Stimulated activated CD8-positive, alpha-beta memory T cell treated with anti-CD3 and anti-CD28 coated beads, Interleukin-2, amount 100 ng/mL, for 48 hours (primary cell): ENCODE data around the gene SEC61A2.
"Not testable (repeated sequence)": the region's sequence is repeated elsewhere in the genome, so short reads cannot be mapped to it uniquely, and the experiment has no call there.

ENCODE experiments used
- DNase-seq, 2 donors: peaks; one replicate each; pipeline ENCODE4 v3.0.0-alpha.2; 2020; ENCODE audit warnings: low read depth in 2 of 2

The SEC61A2 gene

DNA sequence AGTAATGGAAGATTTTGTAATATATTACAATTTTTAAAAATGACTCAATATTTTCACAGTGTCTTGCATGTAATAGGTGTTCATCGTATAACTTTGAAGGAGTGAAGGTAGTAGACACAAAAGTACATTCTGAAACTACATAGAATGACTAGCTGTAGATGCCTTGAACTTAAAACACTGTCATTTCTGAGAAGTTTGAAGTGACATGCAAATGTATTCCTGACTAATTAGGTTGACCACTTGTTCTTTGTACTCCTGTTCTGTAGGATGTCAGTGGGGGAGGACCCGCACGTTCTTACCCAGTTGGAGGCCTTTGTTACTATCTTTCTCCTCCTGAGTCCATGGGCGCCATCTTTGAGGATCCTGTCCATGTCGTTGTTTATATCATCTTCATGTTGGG, 31.2 kb downstream of the SEC61A2 start:
- no peak for DNase-seq

DNA sequence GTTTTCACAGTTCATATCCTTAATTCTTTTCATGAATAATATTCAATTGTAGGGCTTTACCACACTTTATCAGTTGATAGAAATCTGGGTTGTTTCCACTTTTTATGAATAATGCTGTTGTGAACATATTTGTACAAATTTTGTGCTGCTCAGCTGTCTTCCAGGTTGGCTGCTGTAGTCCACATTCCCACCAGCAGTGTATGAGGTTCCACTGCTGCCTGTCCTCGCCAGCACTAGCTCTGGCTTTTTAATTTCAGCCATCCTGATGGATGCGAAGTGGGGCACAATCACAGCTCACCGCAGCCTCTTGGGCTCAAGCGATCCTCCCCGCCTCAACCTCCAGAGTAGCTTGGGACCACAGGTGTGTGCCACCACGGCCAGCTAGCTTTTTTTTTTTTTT, 33.5 kb downstream of the SEC61A2 start:
- DNase-seq, result no peak

DNA sequence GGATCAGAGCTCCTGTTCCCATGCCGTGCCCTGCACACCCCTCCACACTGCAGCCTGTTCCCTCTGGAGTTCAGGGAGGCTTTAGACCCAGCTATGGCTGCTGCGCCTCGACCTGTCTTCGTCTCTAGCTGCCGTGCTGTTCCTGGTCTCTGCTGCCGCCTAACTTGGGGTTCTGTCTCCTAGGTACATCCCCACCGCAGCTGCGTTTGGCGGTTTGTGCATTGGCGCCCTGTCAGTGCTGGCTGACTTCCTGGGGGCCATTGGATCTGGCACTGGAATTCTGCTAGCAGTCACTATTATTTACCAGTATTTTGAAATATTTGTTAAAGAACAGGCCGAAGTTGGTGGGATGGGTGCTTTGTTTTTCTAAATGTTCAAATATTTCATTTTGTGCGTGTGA, 34.6 kb downstream of the SEC61A2 start:
- no peak for DNase-seq

DNA sequence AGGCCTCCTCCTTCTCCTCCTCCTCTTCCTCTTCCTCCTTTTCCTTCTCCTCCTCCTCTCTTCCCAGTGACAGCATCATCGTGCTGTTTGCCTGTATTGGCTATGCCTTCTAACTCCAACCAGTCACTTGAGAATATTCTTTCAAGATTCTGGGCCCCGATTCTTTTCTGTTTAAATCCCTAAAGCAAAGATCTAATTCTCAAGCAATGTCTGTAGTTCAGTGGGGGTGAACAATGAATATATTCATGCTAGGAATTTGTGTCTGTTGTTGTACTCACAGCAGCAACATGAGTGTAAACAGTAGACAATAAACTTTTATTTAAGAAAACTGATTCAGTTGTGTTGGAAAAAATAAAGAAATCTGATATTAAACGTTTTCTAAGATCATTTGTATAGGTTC, 35.6 kb downstream of the SEC61A2 start:
- no peak for DNase-seq

DNA sequence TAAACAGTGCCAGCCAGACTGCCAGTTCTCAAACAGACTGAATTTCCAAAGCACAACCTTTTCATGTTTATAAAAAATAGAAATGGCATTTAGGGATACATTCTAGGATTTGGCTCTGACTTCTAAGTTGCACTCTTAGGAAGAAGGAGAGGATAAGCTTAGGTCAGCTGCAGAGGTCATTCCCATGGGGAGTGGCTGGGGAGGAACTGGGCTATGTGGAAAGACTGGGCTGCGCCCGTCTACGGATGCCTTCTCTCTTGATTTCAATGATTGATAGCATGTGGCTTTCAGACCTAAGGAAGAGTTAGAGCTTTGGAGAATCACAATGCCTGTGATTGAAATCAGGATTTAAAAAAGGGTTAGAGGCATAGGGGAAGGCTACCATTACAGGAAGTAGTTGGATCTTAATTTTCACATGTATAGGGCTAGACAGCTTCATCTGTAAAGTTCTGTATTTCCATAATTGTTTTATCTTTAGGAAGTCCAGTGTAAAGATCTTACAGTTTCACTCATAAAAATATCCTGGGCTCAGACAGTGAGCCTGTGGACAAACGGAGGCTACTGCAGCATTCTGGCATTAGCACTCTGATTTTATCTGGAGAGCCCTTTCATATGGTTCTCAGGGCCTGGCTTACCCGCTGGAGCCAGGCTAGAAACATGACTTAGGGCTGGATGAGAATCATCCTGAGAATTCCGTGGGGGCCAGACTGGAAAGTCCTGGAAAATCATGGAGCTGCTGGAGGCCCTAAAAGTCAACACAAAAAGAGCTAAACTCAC, 36.7 kb downstream of the SEC61A2 start:
- DNase-seq, result no peak

DNA sequence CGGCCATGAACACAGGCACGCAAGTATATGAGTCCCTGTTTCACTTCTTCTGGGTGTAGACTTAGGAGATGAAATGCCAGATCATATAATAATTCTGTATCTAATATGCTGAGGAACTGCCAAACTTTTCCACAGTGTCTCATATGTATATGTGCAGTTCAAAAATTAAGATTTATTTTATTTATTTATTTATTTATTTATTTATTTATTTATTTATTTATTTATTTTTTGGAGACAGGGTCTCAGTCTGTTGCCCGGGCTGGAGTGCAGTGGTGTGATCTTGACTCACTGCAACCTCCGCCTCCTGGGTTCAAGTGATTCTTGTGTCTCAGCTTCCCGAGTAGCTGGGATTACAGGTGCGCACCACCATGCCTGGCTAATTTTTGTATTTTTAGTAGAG, 42.0 kb downstream of the SEC61A2 start:
- DNase-seq, result not testable (repeated sequence)

DNA sequence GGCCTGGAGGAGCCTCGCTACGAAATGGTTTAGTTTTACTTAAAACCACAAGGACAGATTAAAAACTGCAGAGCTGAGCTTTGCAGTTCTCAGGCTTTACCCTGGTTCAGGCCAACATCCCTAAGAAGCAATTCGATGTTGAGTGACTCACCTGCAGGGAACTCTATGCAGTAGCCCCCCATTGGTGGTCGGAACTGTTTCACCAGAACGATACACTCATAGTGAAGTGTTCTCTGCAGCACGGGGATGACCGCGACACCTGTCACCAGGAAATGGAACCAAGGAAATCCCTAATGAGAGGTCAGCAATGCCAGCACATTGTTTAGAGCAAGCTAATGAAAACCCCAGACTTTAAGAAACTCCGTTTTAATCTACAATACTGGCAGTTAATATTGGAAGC, 48.2 kb downstream of the SEC61A2 start:
- no peak for DNase-seq

DNA sequence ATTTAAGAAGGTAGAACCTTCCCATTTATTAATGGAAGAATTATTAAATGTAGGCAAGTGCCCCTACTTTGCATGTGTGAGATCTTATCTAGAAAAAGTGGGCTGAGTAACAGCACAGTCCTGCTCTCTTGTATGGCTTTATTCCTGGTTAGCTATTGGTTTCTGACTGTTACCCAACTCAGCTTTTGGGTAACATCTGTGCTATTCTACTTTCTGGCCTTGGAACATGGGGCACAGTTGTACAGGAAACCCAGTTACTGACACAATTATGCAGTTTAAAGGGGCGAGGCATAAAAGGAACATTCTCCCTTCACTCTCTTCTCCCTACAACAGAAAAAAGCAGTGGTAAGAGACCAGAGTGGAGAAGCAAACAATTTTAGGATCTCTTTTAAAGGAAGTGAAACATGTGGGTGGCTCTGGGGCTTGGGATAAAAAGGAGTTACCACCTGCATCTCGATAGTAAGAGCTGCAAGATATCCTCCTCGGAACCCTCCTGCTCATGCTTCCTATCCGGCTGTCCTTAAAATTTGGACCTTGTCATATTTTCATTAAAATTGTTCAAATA, 50.2 kb downstream of the SEC61A2 start:
- DNase-seq, result no peak

DNA sequence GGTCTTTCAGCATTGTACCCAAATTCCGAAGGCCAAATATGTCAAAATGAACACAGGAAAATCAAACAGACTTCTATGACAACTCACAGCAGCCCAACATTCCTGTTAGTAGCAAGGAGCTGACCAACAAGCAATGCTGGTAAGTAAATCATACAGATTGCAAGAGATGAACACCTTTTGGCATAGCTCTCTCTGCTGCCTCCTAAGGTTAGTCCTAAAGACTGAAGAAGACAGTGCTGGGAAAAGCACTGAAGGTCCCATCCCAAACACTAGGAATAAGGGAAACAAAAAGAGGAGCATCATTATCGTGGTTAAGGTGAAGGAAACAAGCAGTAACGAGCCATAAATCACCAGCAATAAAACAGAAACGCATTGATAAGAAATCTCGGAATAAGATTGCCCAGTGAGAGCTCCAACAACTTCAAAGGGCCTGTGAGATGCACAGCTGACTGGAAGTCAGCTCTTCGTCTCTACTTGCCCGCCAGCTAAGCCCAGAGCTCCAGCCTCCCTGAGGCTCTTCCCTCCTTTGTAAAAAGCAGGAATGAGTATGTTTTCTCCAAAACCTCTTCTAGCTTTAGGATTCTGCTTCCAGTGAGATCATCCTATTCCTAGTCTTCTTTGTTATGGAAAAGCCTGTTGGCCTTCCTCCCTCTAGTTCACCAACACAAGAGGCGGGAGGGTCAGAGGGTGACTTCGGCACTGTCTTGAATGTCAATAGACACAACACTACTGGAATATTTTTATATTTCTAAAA, 50.9 kb downstream of the SEC61A2 start:
- no peak for DNase-seq

DNA sequence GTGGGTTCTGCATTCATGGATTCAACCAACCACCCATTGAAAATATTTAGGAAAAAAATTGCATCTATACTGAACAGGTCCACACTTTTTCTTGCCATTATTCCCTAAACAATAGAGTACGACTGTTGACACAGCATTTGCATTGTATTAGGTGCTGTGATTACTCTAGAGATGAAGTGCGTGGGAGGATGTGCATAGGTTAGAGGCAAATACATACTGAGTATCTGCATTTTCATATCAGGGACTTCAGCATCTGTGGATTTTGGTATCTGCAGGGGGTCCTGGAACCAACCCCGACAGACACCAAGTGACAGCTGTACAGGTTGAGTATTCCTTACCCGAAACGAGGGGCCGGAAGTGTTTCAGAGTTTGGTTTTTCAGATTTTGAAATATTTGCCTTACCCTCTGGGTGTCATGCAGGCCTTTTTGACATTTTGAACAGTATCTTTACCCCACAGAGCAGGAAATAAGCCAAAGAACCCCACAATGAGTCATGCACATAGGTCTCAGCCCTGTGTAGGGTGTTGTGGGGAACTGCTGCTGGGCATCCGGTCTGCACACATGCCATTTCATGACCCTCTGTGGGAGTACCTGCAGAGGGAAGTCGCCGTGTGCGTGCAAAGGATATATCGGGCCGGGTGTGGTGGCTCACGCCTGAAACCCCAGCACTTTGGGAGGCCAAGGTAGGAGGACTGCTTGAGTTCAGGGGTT, 51.7 kb downstream of the SEC61A2 start:
- DNase-seq, result peak; percentile 50 to 57

DNA sequence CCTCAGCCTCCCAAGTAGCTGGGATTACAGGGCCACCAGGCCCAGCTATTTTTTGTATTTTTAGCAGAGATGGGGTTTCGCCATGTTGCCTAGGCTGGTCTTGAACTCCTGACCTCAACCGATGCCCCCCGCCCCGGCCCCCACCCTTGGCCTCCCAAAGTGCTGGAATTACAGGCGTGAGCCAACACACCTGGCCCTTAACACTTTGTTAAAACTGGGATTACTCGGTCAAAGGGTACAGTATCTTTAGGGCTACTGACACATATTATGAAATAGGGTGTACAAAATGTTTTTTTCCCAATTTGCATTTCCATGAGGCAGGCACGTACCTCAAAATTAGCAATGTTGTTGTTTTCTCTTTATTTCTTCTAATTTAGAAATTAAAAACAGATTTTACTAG, 54.7 kb downstream of the SEC61A2 start:
- DNase-seq, result no peak

DNA sequence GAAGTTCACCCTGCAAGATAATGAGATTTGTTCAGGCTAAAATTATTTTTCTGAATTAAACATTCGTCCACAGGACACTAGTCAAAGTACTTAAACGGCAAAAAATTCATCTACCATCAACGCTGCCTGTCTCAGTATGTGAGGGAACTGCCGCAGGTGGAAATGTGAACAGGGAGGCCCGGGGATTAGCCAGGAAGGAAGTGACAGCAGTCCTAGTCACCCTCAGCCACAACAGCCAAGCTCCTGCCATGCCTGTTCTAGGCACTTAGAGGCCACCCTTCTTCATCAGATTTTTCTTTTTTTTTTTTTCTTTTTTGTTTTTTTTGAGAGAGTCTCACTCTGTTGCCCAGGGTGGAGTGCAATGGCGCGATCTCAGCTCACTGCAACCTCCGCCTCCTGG, 56.8 kb downstream of the SEC61A2 start:
- DNase-seq, result no peak

DNA sequence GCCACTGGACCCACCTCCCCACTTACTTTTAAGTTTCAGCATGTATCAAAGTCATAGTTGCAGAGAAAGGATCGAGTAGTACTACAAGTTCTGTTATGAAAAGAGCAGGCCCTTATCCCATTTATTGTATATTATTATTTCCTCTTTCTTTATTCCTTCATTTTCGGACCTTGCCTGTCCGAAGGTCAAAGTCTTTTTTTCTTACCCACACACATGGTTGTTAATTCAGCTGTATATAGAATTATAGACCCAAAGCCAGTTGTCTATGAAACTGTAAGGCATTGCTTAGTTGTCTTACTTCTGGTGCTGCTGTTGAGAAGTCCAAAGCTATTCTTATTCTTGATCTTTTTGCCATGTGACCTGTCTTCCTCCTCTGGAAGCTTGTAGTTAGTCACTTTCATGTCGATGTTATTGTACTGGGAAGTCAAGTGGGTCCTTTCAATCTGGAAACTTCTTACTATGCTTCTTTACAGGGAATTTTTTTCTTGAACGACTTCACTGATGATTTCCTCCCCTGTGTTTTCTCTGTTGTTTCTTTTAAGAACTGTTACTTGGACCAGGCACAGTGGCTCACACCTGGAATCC, 57.9 kb downstream of the SEC61A2 start:
- DNase-seq, result no peak

DNA sequence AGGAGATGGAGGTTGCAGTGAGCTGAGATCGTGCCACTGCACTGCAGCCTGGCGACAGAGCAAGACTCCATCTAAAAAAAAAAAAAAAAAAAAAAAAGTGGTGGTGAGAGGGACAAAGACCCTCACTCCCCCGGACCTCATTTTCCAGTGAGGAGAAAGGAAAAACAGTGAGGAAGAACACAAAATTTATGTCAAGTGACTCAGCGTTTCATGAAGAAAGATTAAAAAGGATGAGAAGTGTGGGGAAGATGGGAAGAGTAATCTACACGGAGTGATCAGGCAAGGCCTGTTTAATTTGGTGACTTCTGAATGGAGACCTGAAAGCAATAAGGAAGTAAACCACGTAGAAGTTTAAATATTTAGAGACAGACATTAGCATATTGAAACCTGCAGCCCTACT, 59.2 kb downstream of the SEC61A2 start:
- no peak for DNase-seq

DNA sequence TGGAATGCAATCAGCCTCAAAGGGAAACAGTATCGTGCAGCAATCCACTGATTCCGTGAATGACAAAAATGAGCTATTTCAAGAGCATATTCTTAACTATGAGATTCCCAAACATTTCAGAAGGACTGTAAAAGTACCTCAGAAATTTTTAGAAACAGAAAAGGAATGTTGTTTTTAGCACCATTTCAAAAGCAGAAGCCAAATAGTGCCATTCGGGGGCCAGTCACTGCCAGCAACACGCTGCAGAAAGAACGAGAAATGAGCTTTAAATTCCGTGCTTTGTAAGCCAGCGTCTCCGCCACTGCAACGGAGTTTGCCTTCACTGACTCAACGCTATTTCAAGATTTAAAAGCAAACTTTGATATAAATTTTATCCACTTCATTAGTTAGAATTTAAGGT, 59.9 kb downstream of the SEC61A2 start:
- DNase-seq, result no peak

DNA sequence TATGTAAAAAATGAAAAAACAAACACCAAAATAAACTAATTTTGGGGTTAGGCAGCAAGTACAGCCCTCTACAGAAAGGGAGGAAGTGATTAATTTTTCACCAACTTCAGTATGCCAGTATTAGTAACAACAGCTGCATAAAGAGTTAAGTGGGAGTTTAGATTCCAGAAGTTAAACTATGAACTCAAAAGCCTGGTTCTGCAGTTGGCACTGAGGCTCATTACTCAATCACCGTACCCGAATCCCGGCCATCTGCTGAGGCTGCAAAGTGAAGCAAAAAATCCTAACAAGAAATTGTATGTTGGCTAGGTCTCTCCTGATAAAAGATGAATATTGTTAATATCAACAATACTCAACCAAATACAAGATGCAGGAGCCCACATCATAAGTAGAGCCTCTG, 62.2 kb downstream of the SEC61A2 start:
- no peak for DNase-seq

DNA sequence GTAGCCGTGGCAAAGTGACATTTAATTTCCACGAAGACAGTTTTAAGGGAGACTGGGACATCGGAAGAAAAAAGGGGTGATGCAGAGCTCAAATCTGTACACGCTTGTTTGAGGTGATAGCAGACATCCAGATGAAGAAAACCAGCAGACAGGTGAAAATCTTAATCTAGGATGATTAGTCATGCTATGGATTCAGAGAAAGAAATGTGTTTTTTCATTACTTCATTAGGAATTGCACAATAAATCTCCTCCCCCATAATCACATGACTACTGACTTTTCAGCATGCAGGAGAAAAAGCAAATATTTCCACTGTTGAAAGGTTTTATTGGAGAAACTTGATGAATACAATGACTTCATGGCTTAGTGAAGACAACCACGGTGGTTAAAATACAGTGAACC, 63.7 kb downstream of the SEC61A2 start:
- DNase-seq, result no peak

DNA sequence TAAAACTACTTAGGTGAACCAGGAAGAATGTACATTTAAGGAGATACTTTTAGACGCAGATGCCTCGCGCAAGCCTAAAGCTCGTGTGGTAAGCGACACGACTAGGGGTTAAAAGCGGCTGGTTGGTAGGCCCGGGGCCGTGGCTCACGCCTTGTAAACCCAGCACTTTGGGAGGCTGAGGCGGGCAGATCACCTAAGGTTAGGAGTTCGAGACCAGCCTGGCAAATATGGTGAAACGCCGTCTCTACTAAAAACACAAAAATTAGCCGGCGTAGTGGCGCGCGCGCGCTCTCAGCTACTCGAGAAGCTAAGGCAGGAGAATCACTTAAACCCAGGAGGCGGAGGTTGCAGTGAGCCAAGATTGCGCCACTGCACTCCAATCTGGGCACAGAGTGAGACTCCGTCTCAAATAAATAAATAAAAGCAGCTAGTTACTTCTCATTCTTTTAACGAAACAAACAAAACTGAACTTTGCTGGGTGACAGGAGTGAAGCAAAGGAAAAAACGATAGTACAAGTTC, 65.3 kb downstream of the SEC61A2 start:
- DNase-seq, result peak in 1 of 2 donors; percentile 14

DNA sequence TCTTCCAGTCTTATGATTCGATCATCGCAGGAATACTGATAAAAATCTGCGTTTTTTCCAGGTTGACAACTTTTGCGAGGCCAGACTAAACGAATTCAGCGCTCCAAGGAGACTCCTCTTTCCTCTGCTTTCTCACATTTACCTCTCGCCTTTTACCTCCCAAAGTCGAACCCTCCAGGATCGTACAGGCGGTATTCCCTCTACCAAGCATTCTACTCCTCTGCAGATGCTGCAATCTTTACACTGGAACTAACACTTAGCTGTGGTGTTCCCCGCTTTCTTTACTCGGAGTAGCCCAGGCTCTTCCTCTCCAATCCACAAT, 65.8 kb downstream of the SEC61A2 start:
- no peak for DNase-seq

DNA sequence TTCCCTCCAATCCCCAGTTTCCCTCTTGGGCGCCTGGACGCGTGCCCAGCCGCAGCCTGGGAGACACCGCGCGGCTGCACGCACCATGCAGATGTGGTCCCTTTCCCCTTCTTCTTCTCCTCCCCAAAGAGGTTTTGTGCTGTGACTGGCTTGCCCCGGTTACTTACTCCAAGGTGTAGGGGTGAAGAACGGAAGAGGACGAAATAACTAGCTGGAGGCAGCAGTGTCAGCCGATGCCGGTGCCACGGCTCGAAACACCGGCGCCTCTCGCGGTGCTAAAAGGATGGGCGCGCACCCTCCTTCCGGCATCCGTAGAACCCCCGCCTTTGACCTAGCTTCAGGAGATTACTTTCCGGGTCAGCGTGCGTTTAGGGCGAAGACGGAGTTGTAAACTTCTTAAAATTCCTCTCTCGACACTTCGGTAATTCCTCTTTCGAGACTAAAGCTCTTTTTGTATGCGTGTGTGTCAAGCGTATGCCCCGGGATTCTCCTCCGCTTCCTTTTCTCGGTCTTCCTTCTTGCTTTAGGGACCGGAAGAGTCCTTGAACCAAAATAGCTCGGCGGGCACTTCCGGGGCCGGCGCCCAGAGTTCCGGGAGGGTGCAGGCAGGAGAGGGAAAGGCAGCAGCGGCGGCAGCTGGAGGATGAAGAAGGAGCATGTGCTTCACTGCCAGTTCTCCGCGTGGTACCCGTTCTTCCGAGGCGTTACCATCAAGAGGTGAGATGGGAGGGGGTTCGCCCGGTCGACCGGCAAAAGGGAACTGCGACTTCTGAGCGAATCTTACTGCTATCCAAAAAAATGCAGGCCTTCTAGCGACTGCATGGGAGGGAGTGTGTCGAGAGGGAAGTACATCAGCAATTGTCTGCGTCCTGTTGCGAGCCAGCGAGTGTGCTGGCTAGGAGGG, 66.4 kb downstream of the SEC61A2 start, which contains the start of the genes CDC123 and NUDT5:
CDC123 (plus strand) TSS at position 586 of the 904 bp plus-strand sequence; CDS start at position 644, 58 bp downstream.
NUDT5 (minus strand) TSS at position 289 of the 904 bp plus-strand sequence. CDS start 9,600 bp downstream, outside the sequence.
- peak; percentile 73 to 79 for DNase-seq
